ENCODE data around the gene ABLIM3.

The ABLIM3 gene

DNA sequence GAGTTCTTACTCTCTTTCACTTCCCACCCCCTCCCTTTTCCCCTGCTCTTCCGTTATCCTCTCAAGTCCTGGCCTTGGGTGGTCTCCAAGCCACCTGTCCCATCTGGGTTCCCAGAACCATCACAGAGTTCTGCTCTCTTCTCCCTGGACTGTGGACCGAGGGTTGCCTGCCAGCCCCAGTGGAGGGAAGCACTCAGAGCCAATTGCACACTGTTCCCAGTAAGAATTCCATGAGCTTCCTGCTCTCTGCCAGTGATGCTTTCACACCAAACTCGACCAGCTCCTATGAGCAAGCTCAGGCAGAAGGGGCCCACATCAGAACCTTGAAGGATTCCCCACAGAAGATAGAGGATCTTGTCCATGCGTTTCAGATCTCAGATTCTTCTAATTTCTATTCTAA, 110.3 kb downstream of the ABLIM3 start:
- DNase-seq (ENCODE audit: extremely low spot score): no peak
- POLR2A ChIA-PET: no interaction called here
- TF ChIP-seq, protein P1, sequence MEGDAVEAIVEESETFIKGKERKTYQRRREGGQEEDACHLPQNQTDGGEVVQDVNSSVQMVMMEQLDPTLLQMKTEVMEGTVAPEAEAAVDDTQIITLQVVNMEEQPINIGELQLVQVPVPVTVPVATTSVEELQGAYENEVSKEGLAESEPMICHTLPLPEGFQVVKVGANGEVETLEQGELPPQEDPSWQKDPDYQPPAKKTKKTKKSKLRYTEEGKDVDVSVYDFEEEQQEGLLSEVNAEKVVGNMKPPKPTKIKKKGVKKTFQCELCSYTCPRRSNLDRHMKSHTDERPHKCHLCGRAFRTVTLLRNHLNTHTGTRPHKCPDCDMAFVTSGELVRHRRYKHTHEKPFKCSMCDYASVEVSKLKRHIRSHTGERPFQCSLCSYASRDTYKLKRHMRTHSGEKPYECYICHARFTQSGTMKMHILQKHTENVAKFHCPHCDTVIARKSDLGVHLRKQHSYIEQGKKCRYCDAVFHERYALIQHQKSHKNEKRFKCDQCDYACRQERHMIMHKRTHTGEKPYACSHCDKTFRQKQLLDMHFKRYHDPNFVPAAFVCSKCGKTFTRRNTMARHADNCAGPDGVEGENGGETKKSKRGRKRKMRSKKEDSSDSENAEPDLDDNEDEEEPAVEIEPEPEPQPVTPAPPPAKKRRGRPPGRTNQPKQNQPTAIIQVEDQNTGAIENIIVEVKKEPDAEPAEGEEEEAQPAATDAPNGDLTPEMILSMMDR (IDR thresholded peaks at IDR 0.05; ENCODE audit: control extremely low read depth, extremely low read depth, low read depth, missing control alignments): no peak
- CTCF ChIA-PET: interaction anchor here (1.6 kb wide), 1 partner anchor 17 kb away, joined by 6 read pairs; no protein-coding TSS in a partner anchor

DNA sequence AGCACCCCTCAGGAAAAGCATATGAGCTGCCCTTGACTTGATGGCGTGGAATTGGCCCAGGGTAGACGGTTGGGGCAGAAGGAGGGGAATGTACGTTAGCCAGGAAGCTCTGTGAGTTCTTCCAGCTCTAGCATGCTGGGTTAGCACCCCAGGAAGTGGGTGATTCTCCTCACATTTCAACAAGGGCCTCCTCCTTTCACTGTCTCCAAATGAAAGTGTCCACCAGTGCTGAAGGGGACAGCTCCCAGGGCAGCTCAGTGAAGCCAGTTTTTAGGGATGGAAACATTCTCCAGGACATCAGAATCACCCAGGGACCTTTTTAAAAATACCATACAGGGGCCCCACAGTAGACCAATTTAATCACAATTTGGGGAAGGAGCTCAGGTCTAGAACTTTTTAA, 113.2 kb downstream of the ABLIM3 start:
- TF ChIP-seq, protein P1 (IDR thresholded peaks at IDR 0.05; ENCODE audit: control extremely low read depth, extremely low read depth, low read depth, missing control alignments): no peak
- ChIA-PET CTCF (interaction anchor here (1.5 to 1.9 kb wide), 2 partner anchors 12 to 14 kb away, joined by 3 to 12 read pairs; no protein-coding TSS in a partner anchor), POLR2A (no interaction called here)
- no peak for DNase-seq (ENCODE audit: extremely low spot score)

DNA sequence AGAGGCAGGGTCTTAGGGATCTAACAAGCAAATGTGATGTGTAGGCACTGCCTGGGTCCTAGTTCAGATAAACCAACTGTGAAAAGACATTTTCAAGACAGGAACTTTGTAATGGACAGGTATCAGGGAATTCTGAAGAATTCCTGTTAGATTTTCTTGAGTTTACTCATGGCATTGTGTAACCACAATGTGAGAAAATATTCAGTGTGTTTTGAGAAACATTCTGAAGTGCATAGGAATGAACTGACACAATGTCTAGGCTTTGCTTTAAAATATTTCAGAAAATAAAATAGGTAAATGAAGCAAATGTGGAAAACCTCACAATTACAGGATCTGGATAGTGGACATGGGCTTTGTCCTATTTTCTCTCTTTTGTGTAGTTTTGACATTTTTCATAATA, 115.2 kb downstream of the ABLIM3 start:
- CTCF ChIA-PET: no interaction called here
- POLR2A ChIA-PET: interaction anchor here (0.7 kb wide), 1 partner anchor 1136 kb away, joined by 5 read pairs; no protein-coding TSS in a partner anchor
- DNase-seq (ENCODE audit: extremely low spot score): no peak
- TF ChIP-seq, protein P1 (IDR thresholded peaks at IDR 0.05; ENCODE audit: control extremely low read depth, extremely low read depth, low read depth, missing control alignments): no peak

DNA sequence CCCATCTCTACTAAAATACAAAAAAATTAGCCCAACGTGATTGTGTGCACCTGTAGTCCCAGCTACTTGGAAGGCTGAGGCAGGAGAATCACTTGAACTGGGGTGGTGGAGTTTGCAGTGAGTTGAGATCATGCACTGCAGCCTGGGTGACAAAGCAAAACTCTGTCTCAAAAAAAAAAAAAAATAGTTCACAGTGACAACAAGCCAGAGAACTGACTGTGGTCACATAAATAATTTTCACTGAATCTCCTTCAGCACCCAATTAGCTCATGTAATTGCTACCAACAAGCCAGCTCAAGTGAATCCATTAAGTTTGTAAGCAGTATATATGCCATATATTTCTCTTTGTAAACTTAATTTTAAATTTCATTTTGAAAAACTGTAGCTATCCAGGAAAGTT, 115.8 kb downstream of the ABLIM3 start:
- ChIA-PET CTCF (interaction anchor here (0.9 to 1.7 kb wide), 3 partner anchors 10 to 142 kb away, joined by 3 to 4 read pairs (median 3); no protein-coding TSS in a partner anchor), POLR2A (interaction anchor here (0.7 kb wide), 1 partner anchor 1135 kb away, joined by 5 read pairs; no protein-coding TSS in a partner anchor)
- TF ChIP-seq, protein P1 (IDR thresholded peaks at IDR 0.05; ENCODE audit: control extremely low read depth, extremely low read depth, low read depth, missing control alignments): no peak
- no peak for DNase-seq (ENCODE audit: extremely low spot score)

DNA sequence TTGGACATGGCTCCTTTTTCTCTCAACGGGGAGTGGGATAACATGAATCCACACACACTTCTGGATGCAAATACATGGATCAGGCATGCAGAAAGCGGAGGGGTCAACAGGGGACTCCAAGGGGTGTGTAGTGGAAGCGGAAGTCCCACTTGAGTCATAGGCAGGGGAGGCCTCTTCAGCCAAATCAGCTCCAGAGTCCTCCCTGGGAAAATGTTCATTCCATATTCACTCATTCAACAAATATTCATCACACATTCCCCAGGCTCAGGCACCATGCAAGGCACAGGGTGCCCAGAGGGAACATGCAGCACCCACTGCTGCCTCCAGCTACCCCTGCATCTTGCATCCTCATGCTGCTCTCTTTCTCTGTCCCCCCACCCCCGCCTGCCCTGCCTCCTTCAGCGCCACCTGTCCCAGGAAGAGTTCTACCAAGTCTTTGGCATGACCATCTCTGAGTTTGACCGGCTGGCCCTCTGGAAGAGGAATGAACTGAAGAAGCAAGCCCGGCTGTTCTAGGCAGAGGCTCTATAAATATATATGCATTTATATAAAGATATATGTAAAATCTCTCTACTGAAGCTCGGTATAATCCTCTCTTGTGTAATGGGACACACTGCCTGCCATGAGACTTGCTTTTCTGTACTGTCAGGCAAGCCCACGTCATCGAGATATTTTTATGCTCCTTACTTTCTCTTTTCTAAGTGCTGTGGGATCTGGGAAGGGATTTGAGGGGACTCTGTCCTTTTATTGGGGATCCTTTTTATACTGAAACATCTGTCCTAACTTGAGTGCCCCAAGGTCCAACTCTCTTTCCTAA, 116.8 kb downstream of the ABLIM3 start:
- no peak for DNase-seq (ENCODE audit: extremely low spot score)
- ChIA-PET CTCF (interaction anchor here (0.7 to 1.7 kb wide), 5 partner anchors 9 to 143 kb away, joined by 3 to 7 read pairs (median 3); partner anchors contain the start of gene ABLIM3), POLR2A (no interaction called here)
- TF ChIP-seq, protein P1 (IDR thresholded peaks at IDR 0.05; ENCODE audit: control extremely low read depth, extremely low read depth, low read depth, missing control alignments): no peak

DNA sequence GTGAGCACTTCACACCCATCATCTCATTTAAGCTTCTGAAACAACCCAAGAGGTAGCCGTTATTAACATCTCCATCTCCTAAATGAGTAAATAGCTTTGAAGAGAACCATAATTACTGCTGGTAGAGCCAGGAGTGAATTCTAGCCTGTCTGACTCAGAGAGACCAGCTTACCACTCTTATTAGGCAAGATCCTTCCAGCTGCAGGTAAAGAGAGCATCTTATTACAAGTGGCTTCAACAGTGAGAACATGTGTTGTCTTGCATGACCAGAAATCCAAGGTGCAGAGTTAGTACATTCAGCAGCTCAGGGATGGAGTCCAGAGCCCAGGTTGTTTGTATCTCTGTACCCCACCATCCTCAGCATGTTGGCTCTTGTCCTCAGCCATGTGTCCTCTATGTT, 119.5 kb downstream of the ABLIM3 start:
- TF ChIP-seq, protein P1 (IDR thresholded peaks at IDR 0.05; ENCODE audit: control extremely low read depth, extremely low read depth, low read depth, missing control alignments): no peak
- ChIA-PET CTCF (no interaction called here), POLR2A (no interaction called here)
- DNase-seq (ENCODE audit: extremely low spot score): no peak

All from GM10248 (cell line).